Stimulated activated naive B cell treated with anti-CD40 and anti-IgM and Interleukin-4, amounts not matched to agents 10 μg/mL and 1 μg/mL and 100 μg/mL, for 72 hours (primary cell): ENCODE measurements around the gene ETS1.

Experiments
- ATAC-seq, 2 donors: fragments of 150-1000 bp; cut with Tn5 transposase; replicated peaks; 2 replicates each; pipeline ENCODE4 v1.10.0; 2021; ENCODE audit warnings: moderate library complexity in 1 of 2
- DNase-seq: peaks from one replicate; pipeline ENCODE4 v3.0.0; 2021
- H3K27ac Mint-ChIP-seq: one replicate; pipeline ENCODE4 v1.8.0; 2022; ENCODE audit warnings: mild to moderate bottlenecking, mixed read lengths
- H3K27me3 Mint-ChIP-seq, 2 donors: one replicate each; pipeline ENCODE4 v1.8.0; 2022; ENCODE audit warnings: mixed read lengths in 2 of 2
- H3K36me3 Mint-ChIP-seq, 2 donors: one replicate each; pipeline ENCODE4 v1.8.0; 2022; ENCODE audit warnings: mixed read lengths in 2 of 2, mild to moderate bottlenecking in 1 of 2
- H3K4me1 Mint-ChIP-seq, 2 donors: one replicate each; pipeline ENCODE4 v1.8.0; 2022; ENCODE audit warnings: mixed read lengths in 2 of 2, mild to moderate bottlenecking in 1 of 2
- H3K4me3 Mint-ChIP-seq, 2 donors: one replicate each; pipeline ENCODE4 v1.8.0; 2022; ENCODE audit warnings: mild to moderate bottlenecking in 2 of 2, mixed read lengths in 2 of 2, moderate library complexity in 1 of 2
- H3K9me3 Mint-ChIP-seq, 2 donors: one replicate each; pipeline ENCODE4 v1.8.0; 2022; ENCODE audit warnings: mixed read lengths in 2 of 2, mild to moderate bottlenecking in 1 of 2

Gene ETS1

DNA sequence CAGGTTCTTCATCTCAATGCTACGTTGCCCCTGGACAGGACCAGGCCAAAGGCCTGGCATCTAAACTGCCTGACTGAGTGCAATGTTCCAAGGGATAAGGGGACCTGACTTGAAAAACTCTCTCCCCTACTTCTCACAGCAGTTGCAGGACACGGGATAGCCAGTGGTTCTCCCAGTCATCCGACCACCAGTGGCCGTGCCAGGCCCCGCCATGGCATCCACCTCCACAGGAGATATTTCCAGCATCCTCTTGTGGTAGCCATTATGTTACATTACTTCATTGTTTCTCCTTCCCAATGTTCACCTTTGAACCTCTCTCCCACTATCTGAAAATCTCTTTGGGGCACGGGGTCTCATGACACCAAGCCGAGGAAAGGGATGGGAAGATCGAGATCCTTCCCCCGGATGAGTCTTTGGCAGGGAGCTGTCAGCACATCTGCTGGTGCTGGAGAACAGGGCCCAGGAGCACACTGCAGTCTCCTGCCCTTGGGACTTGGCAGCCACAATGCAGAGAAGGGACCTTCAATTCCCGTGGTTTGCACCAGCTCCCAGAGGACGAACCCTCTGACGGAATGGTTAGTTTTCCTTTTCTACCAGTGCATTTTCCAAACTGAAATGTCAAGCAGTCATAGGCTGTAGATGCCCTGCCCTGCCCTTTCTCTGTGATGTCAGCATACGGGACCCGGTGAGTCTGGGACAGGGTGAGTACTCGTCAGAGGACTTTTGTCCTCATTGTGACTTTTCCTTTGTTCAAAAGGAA, 121.2 kb downstream of the ETS1 start:
- H3K4me3 Mint-ChIP-seq, result no peak overlapping the region
- no peak for DNase-seq
- H3K36me3 Mint-ChIP-seq, result peaks cover 79 to 93% of the 10 kb centered on the region in 2 donors
- H3K9me3 Mint-ChIP-seq, result peaks cover 0 to 2% of the 10 kb centered on the region in 2 donors
- ATAC-seq, result no peak
- H3K27me3 Mint-ChIP-seq, result no peaks in the 10 kb centered on the region
- peaks cover 65 to 86% of the 10 kb centered on the region in 2 donors for H3K4me1 Mint-ChIP-seq
- H3K27ac Mint-ChIP-seq, result peak overlapping the region; percentile 79

GRCh38 chr11:128465531-128465930, 121.8 kb downstream of the ETS1 start:
- H3K36me3 Mint-ChIP-seq, result peaks cover 84 to 95% of the 10 kb centered on the region in 2 donors
- peak overlapping the region; percentile 79 for H3K27ac Mint-ChIP-seq
- H3K27me3 Mint-ChIP-seq, result no peaks in the 10 kb centered on the region
- peaks cover 0 to 2% of the 10 kb centered on the region in 2 donors for H3K9me3 Mint-ChIP-seq
- no peak for ATAC-seq
- H3K4me3 Mint-ChIP-seq, result no peak overlapping the region
- H3K4me1 Mint-ChIP-seq, result peaks cover 65 to 81% of the 10 kb centered on the region in 2 donors
- no peak for DNase-seq

DNA sequence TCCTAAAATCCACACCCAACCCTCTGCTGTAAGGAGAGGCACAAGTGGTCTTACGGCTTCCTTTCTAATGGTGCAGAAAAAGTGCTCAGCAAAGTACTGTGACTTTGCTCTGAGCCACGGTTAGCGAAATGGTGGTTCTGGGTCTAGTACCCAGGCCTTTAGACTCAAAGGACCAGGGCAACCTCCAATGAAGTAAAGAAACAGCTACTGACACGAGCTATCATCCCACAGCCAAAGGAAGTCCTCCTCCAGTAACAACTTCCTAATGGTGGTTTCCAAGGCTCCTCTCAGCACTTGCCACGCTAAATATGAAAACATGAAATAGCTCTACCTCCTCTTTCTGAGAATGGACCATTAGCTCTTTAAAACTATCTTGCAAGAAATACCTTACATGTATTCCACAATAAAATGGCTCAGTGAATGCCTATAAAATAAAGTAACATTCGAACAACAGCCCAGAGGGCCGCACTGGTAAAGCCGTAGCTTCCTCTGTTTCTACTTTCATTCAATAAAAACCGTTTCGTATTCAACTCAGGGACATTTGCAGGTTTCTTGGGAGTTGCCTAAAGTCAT, 122.4 kb downstream of the ETS1 start:
- Mint-ChIP-seq H3K27me3 (no peaks in the 10 kb centered on the region), H3K27ac (peak overlapping the region; percentile 79), H3K4me1 (peaks cover 66 to 79% of the 10 kb centered on the region in 2 donors), H3K36me3 (peaks cover 85 to 94% of the 10 kb centered on the region in 2 donors), H3K4me3 (no peak overlapping the region), H3K9me3 (peaks cover 0 to 2% of the 10 kb centered on the region in 2 donors)
- ATAC-seq (no peak), DNase-seq (no peak)

- no peak for ATAC-seq
- H3K36me3 Mint-ChIP-seq, result peaks cover 84 to 92% of the 10 kb centered on the region in 2 donors
- no peaks in the 10 kb centered on the region for H3K27me3 Mint-ChIP-seq
- H3K4me3 Mint-ChIP-seq, result no peak overlapping the region
- H3K9me3 Mint-ChIP-seq, result peaks cover 0 to 2% of the 10 kb centered on the region in 2 donors
- peak overlapping the region; percentile 79 for H3K27ac Mint-ChIP-seq
- peaks cover 59 to 73% of the 10 kb centered on the region in 2 donors for H3K4me1 Mint-ChIP-seq
- no peak for DNase-seq
These were observed 123.4 kb downstream of the ETS1 start for GRCh38 chr11:128463979-128464378.

DNA sequence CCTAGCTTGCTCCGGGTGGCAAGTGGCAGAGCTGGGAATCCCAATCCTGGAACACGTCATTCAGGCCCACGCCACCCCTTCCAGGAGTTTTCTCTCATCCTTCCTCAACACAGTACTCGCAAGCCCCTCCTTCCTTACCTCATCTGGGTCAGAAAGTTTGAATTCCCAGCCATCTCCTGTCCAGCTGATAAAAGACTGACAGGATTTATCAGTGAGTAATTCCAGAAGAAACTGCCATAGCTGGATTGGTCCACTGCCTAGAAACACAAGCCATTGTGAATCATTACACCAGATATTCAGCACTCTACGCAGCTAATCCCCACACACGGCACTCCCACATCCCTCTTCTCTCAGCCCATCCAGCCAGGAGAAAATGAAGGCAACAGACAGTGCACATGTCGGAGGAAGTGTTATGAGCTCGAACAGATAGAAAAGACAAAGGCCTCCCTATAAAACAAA, 124.0 kb downstream of the ETS1 start:
- no peak for ATAC-seq
- Mint-ChIP-seq H3K27me3 (no peaks in the 10 kb centered on the region), H3K4me3 (no peak overlapping the region), H3K27ac (peak overlapping the region; percentile 72), H3K36me3 (peaks cover 81 to 90% of the 10 kb centered on the region in 2 donors), H3K9me3 (peaks cover 0 to 2% of the 10 kb centered on the region in 2 donors), H3K4me1 (peaks cover 55 to 68% of the 10 kb centered on the region in 2 donors)
- DNase-seq, result no peak

DNA sequence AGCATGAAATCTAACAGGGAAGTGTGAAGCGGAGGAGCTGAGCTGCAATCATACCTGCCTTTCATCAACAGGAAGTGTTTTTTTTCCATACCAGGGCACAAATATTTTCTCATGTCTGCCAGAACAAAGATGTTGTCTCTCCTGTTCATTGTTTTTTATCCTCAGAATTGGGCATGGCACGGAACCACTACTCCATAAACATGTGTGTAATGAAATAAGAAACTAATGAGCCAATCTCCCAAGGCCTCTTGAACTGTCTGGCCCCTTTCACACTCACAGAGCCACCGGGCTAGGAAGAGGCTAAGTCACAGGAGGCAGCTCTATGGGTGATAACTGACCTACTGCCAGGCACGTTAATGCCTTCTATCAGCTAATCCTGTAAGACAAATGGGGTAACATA, 124.4 kb downstream of the ETS1 start:
- no peaks in the 10 kb centered on the region for H3K27me3 Mint-ChIP-seq
- DNase-seq, result no peak
- H3K9me3 Mint-ChIP-seq, result peaks cover 0 to 2% of the 10 kb centered on the region in 2 donors
- H3K27ac Mint-ChIP-seq, result peak overlapping the region; percentile 72
- ATAC-seq, result no peak
- peaks cover 50 to 64% of the 10 kb centered on the region in 2 donors for H3K4me1 Mint-ChIP-seq
- H3K4me3 Mint-ChIP-seq, result no peak overlapping the region
- peaks cover 78 to 86% of the 10 kb centered on the region in 2 donors for H3K36me3 Mint-ChIP-seq

- no peaks in the 10 kb centered on the region for H3K9me3 Mint-ChIP-seq
- no peak for DNase-seq
- H3K27ac Mint-ChIP-seq, result peak overlapping the region; percentile 51
- H3K4me3 Mint-ChIP-seq, result no peak overlapping the region
- no peak for ATAC-seq
- peaks cover 73 to 86% of the 10 kb centered on the region in 2 donors for H3K36me3 Mint-ChIP-seq
- H3K4me1 Mint-ChIP-seq, result peaks cover 45 to 60% of the 10 kb centered on the region in 2 donors
- no peaks in the 10 kb centered on the region for H3K27me3 Mint-ChIP-seq
These were observed 125.2 kb downstream of the ETS1 start for GRCh38 chr11:128462189-128462588.

DNA sequence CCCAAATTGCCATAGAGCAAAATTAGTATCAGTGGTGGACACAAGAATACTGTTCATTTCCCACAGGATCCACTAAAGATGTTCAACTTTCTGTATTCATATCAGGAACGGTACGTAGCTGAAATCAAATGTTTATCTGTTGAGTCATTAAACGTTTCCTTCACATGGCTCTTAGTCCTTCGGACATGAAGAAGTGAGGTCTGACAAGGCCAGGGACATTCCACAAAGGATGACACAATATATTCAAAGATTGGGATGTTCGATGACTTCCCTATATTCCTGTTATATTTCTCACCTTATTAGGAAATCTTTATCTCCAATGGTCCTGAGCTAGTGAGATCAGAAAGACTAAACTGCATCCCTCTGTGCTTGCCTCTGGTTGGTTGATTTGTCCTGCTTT, 129.0 kb downstream of the ETS1 start:
- no peaks in the 10 kb centered on the region for H3K27me3 Mint-ChIP-seq
- H3K27ac Mint-ChIP-seq, result no peak overlapping the region
- peaks cover 27 to 51% of the 10 kb centered on the region in 2 donors for H3K4me1 Mint-ChIP-seq
- no peak for ATAC-seq
- no peak for DNase-seq
- peaks cover 38 to 73% of the 10 kb centered on the region in 2 donors for H3K36me3 Mint-ChIP-seq
- H3K9me3 Mint-ChIP-seq, result no peaks in the 10 kb centered on the region
- no peak overlapping the region for H3K4me3 Mint-ChIP-seq

- Mint-ChIP-seq H3K4me1 (peaks cover 25 to 51% of the 10 kb centered on the region in 2 donors), H3K27ac (no peak overlapping the region), H3K9me3 (no peaks in the 10 kb centered on the region), H3K36me3 (peaks cover 34 to 68% of the 10 kb centered on the region in 2 donors), H3K27me3 (no peaks in the 10 kb centered on the region), H3K4me3 (no peak overlapping the region)
- ATAC-seq, result no peak
- no peak for DNase-seq
These were observed 129.5 kb downstream of the ETS1 start for GRCh38 chr11:128457874-128458273.

- H3K27me3 Mint-ChIP-seq, result no peaks in the 10 kb centered on the region
- H3K9me3 Mint-ChIP-seq, result no peaks in the 10 kb centered on the region
- no peak for ATAC-seq
- H3K36me3 Mint-ChIP-seq, result peaks cover 22 to 57% of the 10 kb centered on the region in 2 donors
- H3K4me1 Mint-ChIP-seq, result peaks cover 33 to 54% of the 10 kb centered on the region in 2 donors
- no peak for DNase-seq
- no peak overlapping the region for H3K4me3 Mint-ChIP-seq
- H3K27ac Mint-ChIP-seq, result peak overlapping the region; percentile 68
These were observed 130.6 kb downstream of the ETS1 start for GRCh38 chr11:128456566-128457268.

- H3K4me1 Mint-ChIP-seq, result peaks cover 38 to 64% of the 10 kb centered on the region in 2 donors
- peaks cover 17 to 51% of the 10 kb centered on the region in 2 donors for H3K36me3 Mint-ChIP-seq
- no peak for DNase-seq
These were observed 131.6 kb downstream of the ETS1 start for GRCh38 chr11:128455766-128456165.

GRCh38 chr11:128453444-128454336, 133.7 kb downstream of the ETS1 start:
- Mint-ChIP-seq H3K27ac (peak overlapping the region; percentile 0), H3K9me3 (peaks cover 0 to 2% of the 10 kb centered on the region in 2 donors), H3K27me3 (no peaks in the 10 kb centered on the region), H3K4me1 (peaks cover 32 to 72% of the 10 kb centered on the region in 2 donors), H3K4me3 (peak overlapping the region in 1 of 2 donors; percentile 0), H3K36me3 (peaks cover 7 to 37% of the 10 kb centered on the region in 2 donors)
- no peak for DNase-seq
- peak in 1 of 2 donors; percentile 7 for ATAC-seq

More at GRCh38 chr11:128455766-128456165, 131.6 kb downstream of the ETS1 start:
- no peak for ATAC-seq
- H3K9me3 Mint-ChIP-seq, result peaks cover 0 to 2% of the 10 kb centered on the region in 2 donors
- peak overlapping the region; percentile 7 for H3K27ac Mint-ChIP-seq
- no peak overlapping the region for H3K4me3 Mint-ChIP-seq
- no peaks in the 10 kb centered on the region for H3K27me3 Mint-ChIP-seq

DNA sequence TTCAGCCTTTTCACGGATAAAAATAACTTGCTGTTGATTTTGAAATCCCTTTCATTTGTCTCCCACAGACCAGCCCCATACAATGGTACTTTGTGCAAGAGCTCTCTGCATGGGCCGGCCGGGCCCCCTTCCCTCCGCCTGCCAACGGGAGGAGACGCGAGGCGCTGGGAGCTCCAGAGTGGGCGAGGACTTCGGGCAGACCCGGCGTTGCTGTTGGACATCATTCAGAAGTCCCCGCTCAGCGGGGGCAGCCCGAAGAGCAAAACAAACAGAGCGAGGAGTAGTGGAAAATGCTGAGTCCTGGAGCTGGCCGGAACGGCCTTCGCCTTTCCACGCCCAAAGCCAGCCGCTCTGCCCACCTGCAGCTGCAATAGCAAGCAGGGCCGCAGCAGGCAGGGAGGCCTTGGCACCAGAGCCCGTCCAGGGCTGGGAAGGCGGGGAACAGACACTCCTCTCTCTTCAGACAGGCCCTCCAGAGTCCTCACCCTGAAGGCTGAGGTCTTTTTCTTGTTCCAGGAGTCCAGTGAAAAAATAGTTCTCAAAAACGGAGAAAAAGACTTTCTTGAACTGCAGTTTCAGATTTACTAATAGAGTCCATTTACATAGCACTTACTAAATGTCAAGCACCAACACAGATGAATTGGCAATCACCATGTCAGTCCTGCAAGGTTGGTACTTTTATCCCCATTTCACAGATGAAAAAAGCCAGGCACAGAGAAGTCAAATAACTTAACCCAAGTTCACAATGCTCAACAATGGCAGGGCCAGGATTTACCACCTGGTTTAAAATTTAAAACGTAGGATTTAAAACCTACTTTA, 135.5 kb downstream of the ETS1 start:
- H3K27ac Mint-ChIP-seq, result peak overlapping the region; percentile 84
- peak overlapping the region; percentile 16 to 20 for H3K4me3 Mint-ChIP-seq
- DNase-seq, result no peak
- ATAC-seq, result peak; percentile 58 to 64
- H3K4me1 Mint-ChIP-seq, result peaks cover 32 to 76% of the 10 kb centered on the region in 2 donors
- peaks cover 2 to 3% of the 10 kb centered on the region in 2 donors for H3K9me3 Mint-ChIP-seq
- H3K36me3 Mint-ChIP-seq, result peaks cover 2 to 24% of the 10 kb centered on the region in 2 donors
- H3K27me3 Mint-ChIP-seq, result no peaks in the 10 kb centered on the region
